Measurements from ENCODE around the gene INPPL1.
A peak's percentile ranks its signal among the peaks of the same experiment; 100 is the strongest.
"Not testable (repeated sequence)": the region's sequence is repeated elsewhere in the genome, so short reads cannot be mapped to it uniquely, and the experiment has no call there.

Gene INPPL1, protein sequence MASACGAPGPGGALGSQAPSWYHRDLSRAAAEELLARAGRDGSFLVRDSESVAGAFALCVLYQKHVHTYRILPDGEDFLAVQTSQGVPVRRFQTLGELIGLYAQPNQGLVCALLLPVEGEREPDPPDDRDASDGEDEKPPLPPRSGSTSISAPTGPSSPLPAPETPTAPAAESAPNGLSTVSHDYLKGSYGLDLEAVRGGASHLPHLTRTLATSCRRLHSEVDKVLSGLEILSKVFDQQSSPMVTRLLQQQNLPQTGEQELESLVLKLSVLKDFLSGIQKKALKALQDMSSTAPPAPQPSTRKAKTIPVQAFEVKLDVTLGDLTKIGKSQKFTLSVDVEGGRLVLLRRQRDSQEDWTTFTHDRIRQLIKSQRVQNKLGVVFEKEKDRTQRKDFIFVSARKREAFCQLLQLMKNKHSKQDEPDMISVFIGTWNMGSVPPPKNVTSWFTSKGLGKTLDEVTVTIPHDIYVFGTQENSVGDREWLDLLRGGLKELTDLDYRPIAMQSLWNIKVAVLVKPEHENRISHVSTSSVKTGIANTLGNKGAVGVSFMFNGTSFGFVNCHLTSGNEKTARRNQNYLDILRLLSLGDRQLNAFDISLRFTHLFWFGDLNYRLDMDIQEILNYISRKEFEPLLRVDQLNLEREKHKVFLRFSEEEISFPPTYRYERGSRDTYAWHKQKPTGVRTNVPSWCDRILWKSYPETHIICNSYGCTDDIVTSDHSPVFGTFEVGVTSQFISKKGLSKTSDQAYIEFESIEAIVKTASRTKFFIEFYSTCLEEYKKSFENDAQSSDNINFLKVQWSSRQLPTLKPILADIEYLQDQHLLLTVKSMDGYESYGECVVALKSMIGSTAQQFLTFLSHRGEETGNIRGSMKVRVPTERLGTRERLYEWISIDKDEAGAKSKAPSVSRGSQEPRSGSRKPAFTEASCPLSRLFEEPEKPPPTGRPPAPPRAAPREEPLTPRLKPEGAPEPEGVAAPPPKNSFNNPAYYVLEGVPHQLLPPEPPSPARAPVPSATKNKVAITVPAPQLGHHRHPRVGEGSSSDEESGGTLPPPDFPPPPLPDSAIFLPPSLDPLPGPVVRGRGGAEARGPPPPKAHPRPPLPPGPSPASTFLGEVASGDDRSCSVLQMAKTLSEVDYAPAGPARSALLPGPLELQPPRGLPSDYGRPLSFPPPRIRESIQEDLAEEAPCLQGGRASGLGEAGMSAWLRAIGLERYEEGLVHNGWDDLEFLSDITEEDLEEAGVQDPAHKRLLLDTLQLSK

DNA sequence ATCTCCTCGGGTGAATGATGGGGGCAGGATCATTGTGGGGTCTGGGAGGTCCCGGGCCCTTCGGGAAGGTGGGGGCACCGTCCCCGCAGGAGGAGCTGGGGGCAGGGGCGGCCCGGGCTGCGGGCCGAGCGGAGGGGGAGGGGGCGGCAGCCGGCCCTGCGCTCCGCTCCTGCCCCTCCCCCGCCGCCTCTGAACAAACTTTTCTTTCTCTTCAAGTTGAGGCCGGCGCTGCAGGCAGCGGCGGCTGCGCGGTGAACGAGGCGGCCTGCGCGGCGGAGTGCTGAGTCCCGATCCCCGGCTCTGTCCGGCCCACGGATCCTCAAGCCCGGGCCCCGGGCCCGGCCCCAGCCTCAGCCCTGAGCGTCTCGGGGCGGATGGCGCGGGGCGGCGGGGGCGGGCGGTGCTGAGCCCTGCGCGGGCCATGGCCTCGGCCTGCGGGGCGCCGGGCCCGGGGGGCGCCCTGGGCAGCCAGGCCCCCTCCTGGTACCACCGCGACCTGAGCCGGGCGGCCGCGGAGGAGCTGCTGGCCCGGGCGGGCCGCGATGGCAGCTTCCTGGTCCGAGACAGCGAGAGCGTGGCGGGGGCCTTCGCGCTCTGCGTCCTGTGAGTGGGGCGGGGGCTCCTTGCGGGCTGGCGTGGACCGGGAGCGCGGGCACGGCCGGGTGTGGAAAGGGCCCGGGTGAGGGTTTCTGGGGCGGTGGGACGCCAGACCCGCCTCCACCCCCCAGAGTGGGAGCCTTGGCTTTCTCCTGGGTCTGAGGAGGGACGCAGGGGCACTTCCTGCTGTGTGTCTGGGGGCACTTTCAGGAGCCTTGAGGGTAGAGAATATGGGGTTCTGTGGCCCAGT, at the start of gene INPPL1:
TSS of gene INPPL1 (plus strand) at position 204 of the 847 bp plus-strand sequence. CDS start at position 422, 218 bp downstream.
- Histone ChIP-seq H3K9ac (peak within 1 kb of the TSS; percentile 97), H3K4me2 (peak within 1 kb of the TSS; percentile 93), H3K27me3 (no peaks in the 10 kb centered on the region), H3K4me3 (peak within 1 kb of the TSS; percentile 93), H3K27ac (peak within 1 kb of the TSS; percentile 98), H3K36me3 (peaks cover 37% of the 10 kb centered on the region), H3K9me3 (no peaks in the 10 kb centered on the region), H4K20me1 (peaks cover 47% of the 10 kb centered on the region), H3K4me1 (peaks cover 52% of the 10 kb centered on the region)
- no peak for TF ChIP-seq Cebpa-rat (IDR thresholded peaks at IDR 0.05)

DNA sequence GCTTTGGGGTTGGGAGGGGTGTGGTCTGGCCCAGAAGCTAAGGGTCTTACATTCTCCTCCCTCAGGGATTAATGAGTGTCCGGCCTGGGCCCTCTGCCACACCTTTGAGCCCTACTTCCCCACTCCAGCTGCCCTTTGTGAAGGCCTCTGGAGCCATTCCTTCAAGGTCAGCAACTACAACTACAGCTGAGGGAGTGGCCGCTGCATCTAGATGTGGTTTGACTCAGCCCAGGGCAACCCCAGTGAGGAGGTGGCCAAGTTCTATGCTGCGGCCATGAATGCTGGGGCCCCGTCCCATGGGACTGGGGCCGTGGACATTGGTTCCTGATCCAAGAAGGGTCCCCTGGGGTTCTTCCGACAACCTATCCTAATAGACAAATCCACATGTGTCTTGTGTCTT, 46.9 kb upstream of the INPPL1 start:
- no peak overlapping the region for H3K27ac ChIP-seq
- H3K4me3 ChIP-seq, result no peak overlapping the region
- H3K4me2 ChIP-seq, result no peak overlapping the region
- H3K9ac ChIP-seq, result no peak overlapping the region
- no peak for TF ChIP-seq Cebpa-rat (IDR thresholded peaks at IDR 0.05)
- no peaks in the 10 kb centered on the region for H3K4me1 ChIP-seq
- H3K36me3 ChIP-seq, result no peaks in the 10 kb centered on the region
- H4K20me1 ChIP-seq, result no peaks in the 10 kb centered on the region
- H3K27me3 ChIP-seq, result no peaks in the 10 kb centered on the region
- H3K9me3 ChIP-seq, result no peaks in the 10 kb centered on the region

DNA sequence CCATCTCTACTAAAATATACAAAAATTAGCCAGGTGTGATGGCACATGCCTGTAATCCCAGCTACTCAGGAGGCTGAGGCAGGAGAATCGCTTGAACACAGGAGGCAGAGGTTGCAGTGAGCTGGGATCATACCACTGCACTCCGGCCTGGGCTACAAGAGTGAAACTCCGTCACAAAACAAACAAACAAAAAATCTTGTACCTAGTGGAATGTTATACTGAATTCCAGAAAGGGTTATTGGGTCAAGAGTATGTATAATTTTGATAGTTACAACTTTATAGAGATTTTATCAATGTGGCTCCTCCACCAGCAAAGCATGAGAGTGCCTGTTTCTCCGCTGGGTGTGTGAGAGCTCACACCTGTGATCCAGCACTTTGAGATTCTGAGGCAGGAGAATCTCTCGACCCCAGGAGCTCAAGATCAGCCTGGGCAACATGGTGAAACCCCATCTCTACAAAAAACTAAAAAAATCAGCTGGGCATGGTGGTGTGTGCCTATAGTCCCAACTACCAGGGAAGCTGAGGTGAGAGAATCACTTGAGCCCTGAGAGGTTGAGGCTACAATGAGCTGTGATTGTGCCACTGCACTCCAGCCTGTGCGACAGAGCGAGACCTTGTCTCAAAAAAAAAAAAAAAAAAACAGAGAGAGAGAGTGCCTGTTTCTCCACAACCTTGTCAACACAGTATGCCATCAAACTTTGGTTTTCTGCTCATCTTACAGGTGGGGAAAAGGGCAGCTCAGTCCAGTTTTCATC, 45.3 kb upstream of the INPPL1 start:
- Histone ChIP-seq H3K9ac (no peak overlapping the region), H3K27me3 (no peaks in the 10 kb centered on the region), H3K4me1 (no peaks in the 10 kb centered on the region), H3K36me3 (no peaks in the 10 kb centered on the region), H3K9me3 (no peaks in the 10 kb centered on the region), H3K4me3 (no peak overlapping the region), H4K20me1 (no peaks in the 10 kb centered on the region), H3K4me2 (no peak overlapping the region), H3K27ac (no peak overlapping the region)
- no peak for TF ChIP-seq Cebpa-rat (IDR thresholded peaks at IDR 0.05)

GRCh38 chr11:72179804-72180396, 44.7 kb upstream of the INPPL1 start:
- Histone ChIP-seq H3K27me3 (no peaks in the 10 kb centered on the region), H3K27ac (no peak overlapping the region), H4K20me1 (no peaks in the 10 kb centered on the region), H3K36me3 (no peaks in the 10 kb centered on the region), H3K4me2 (no peak overlapping the region), H3K4me3 (no peak overlapping the region), H3K4me1 (no peaks in the 10 kb centered on the region), H3K9me3 (no peaks in the 10 kb centered on the region), H3K9ac (no peak overlapping the region)
- no peak for TF ChIP-seq Cebpa-rat (IDR thresholded peaks at IDR 0.05)

DNA sequence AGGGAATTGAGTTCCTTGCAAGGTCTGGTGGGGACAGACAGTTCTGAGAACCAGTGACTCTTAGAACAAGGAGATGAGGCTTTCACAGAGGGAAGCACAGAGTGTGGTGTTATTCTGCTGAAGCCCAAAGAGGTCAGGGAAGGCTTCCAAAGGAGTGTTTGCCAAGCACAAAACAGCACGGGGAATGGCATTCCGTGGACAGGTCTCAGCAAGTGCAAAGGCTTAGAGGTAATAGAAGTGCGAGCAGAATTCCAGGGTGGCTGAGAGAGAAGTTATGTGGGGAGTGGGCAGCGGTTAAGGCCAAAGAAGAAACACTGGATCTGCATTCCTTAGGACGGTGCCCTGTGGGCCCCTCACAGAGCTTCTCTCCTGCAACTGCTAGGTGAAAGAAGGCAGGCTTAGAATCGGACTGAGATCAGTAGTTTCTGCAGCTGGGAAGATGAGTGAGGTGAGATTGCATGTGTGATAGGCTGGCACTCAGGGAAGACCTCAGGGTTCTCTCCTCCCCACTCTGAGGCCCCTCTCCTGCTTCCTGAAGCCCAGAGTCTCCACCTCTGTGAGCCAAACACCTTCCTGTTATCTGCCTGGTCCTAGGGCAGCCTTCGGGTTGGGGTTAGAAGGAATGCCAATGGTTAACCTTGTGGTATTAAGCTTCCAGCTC, 43.5 kb upstream of the INPPL1 start:
- not testable (repeated sequence) for H3K4me1 ChIP-seq, H3K36me3 ChIP-seq, H3K9ac ChIP-seq, H3K27me3 ChIP-seq, H4K20me1 ChIP-seq, H3K9me3 ChIP-seq, H3K27ac ChIP-seq, H3K4me3 ChIP-seq, H3K4me2 ChIP-seq

GRCh38 chr11:72181553-72181958, 43.0 kb upstream of the INPPL1 start:
- H4K20me1 ChIP-seq, H3K27ac ChIP-seq, H3K4me1 ChIP-seq, H3K27me3 ChIP-seq, H3K4me3 ChIP-seq, H3K4me2 ChIP-seq, H3K9me3 ChIP-seq, H3K36me3 ChIP-seq, H3K9ac ChIP-seq: not testable (repeated sequence)

- Histone ChIP-seq H3K4me3 (no peak overlapping the region), H3K27ac (no peak overlapping the region), H3K9ac (no peak overlapping the region), H3K9me3 (no peaks in the 10 kb centered on the region), H4K20me1 (no peaks in the 10 kb centered on the region), H3K27me3 (no peaks in the 10 kb centered on the region), H3K4me1 (peaks cover 10% of the 10 kb centered on the region; the same call in 1 of the 2 replicates), H3K4me2 (no peak overlapping the region), H3K36me3 (no peaks in the 10 kb centered on the region)
- TF ChIP-seq Cebpa-rat (IDR thresholded peaks at IDR 0.05), result no peak
Observed at GRCh38 chr11:72188267-72188666, 36.3 kb upstream of the INPPL1 start.

Data from BLaER1 (cell line).